Heart right ventricle (tissue), 16 donors: ENCODE results near the gene GALC. TPM values are rescaled to one million over a fixed set of nuclear protein-coding genes. Genes with fewer than 3 reads are reported as not detected.

Experiments used
- ATAC-seq, 8 donors: fragments of 200-7000 bp; cut with Tn5 transposase; one replicate each; pipeline ENCODE4 v1.9.1; 2020; ENCODE audit warnings: mild to moderate bottlenecking in 8 of 8, moderate library complexity in 8 of 8, moderate number of reproducible peaks in 1 of 8
- DNase-seq, 2 donors: peaks; one replicate each; pipeline ENCODE4 v3.0.0-alpha.2; 2020
- H3K27ac ChIP-seq, 10 donors: fragments of 200-600 bp; sonication (generic) in 2 of 10; one replicate each; pipeline versions ENCODE4 v1.5.0 to v1.8.0; 2020 to 2022; ENCODE audit warnings: mild to moderate bottlenecking in 3 of 10
- H3K27me3 ChIP-seq, 7 donors: fragments of 200-600 bp; one replicate each; pipeline ENCODE4 v1.8.0; 2021 to 2022; ENCODE audit warnings: mild to moderate bottlenecking in 2 of 7
- H3K36me3 ChIP-seq, 9 donors: fragments of 200-600 bp; sonication (generic) in 1 of 9; one replicate each; pipeline versions ENCODE4 v1.5.0 to v1.8.0; 2020 to 2022; ENCODE audit warnings: mild to moderate bottlenecking in 2 of 9
- H3K4me1 ChIP-seq, 9 donors: fragments of 200-600 bp; sonication (generic) in 1 of 9; one replicate each; pipeline versions ENCODE4 v1.5.0 to v1.8.0; 2020 to 2022; ENCODE audit warnings: mild to moderate bottlenecking in 4 of 9
- H3K4me3 ChIP-seq, 10 donors: fragments of 200-600 bp; sonication (generic) in 2 of 10; one replicate each; pipeline versions ENCODE4 v1.5.0 to v1.8.0; 2020 to 2022; ENCODE audit warnings: mild to moderate bottlenecking in 7 of 10, moderate library complexity in 2 of 10
- H3K9me3 ChIP-seq, 11 donors: fragments of 200-600 bp in 10 of 11; sonication (generic) in 2 of 11; one replicate each; pipeline versions ENCODE4 v1.5.0 to v1.8.0; 2013 to 2022; ENCODE audit warnings: mild to moderate bottlenecking in 2 of 11, control low read depth in 1 of 11, moderate library complexity in 1 of 11
- WGBS, 2 donors: extraction: QIAGEN DNeasy Blood & Tissue Kit; methylation state at CpG; one replicate each; pipeline ENCODE4 v1.1.7; 2013; ENCODE audit warnings: inconsistent platforms in 1 of 2; 5-methylcytosine and 5-hydroxymethylcytosine counted together
- intact Hi-C, 10 donors: fragments of 100-400 bp; cut with DNase I; formaldehyde crosslinking; loops; one replicate each; pipeline versions ENCODE4 v1.11.1 to v1.14.2; 2022
- polyA plus RNA-seq, 2 donors: library from polyadenylated mRNA; stranded (reverse); fragments of 200-250 nt; gene quantifications; one replicate each; pipeline ENCODE4 v1.2.3, GENCODE V29; 2013
- total RNA-seq, 10 donors: library from RNA; stranded (reverse); fragmentation: NEBNext Ultra II Directional in 3 of 10; extraction: Animal tissue kit (Norgen Biotek cat#: 25700) in 3 of 10; gene quantifications; one replicate each; pipeline versions ENCODE4 v1.2.1 to v1.2.4, GENCODE V29; 2021 to 2023
- TF ChIP-seq, protein P1 (sequence below), 9 donors: fragments of 200-600 bp; sonication (generic) in 2 of 9; IDR thresholded peaks; one replicate each; pipeline versions ENCODE4 v1.5.0 to v1.8.0; 2021 to 2022; ENCODE audit warnings: antibody characterized with exemption in 9 of 9, mild to moderate bottlenecking in 5 of 9, moderate library complexity in 1 of 9
- donor health status: Arrhythmogenic right ventricular cardiomyopathy.
- donor health status: ischemic (EF 13 %, LVEDD 7.1; RV severe dilation, severe dysfunction).
- donor health status: healthy with polysubstance abuse.
- donor health status: DM: no; HTN: yes; CAD: no.
- donor health status: DM: no; HTN: no; CAD: no.
- donor health status: ischemic (EF 25% LVEDD 6.9; RV normal size, moderate dysfunction).
- donor health status: ischemic (EF 25% LVEDD 5.7; RV mildly dilated, moderate dysfunction).
- donor health status: healthy.
- donor health status: DM: yes; HTN: yes; CAD: no.
- donor health status: Ischemic cardiomyopathy.
- donor health status: ischemic (EF 35%, LVEDD 5.7; RV mildly dilated, moderate dysfunction).
- donor health status: nonischemic (EF 11% LVEDD 7.7; RV severe dilation, severe dysfunction).
- donor health status: DM: yes; HTN: yes; CAD: no.
- donor health status: PGD.
- donor health status: ischemic (EF 29% LVEDD 5.4; RV normal size, mild dysfunction).
- donor health status: nonischemic (EF 23%, LVEDD 6.1; RV moderate dilation, normal function).

The GALC gene
- total and polyA plus RNA-seq, 12 donors, result 4.7 to 19.4 (median 14.1) TPM

DNA sequence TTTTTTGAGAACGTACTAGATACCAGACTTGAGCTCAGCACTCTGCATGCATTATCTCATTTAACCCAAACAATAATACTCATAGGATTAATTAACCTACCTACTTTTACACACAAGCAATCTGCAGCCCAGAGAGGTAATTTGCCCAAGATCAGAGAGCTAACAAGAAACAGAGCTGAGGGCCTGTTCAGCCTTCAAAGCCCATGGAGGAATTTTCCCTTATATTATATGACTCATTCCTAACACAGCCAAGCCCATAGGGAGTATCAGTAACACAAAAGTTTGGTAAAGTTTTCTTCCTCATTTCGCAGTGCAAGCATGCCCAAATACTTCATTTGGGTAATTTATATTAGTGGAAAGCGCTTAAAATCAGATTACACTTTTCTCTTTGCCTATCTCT, 94.7 kb downstream of the GALC start:
- peaks cover 0 to 32% (median 15%) of the 10 kb centered on the region in 7 donors for H3K27me3 ChIP-seq
- 93 to 96% methylated on average over 3 of the region's 3 CpGs for WGBS, 2 donors
- ATAC-seq (no peak), DNase-seq (no peak)
- H3K4me1 ChIP-seq, result no peaks in the 10 kb centered on the region
- intact Hi-C loops, result loop anchor here in 8 of 10 donors (5.0 to 10.0 kb wide), 5 partner anchors 91 to 156 kb away; no protein-coding TSS in a partner anchor
- TF ChIP-seq, protein P1, sequence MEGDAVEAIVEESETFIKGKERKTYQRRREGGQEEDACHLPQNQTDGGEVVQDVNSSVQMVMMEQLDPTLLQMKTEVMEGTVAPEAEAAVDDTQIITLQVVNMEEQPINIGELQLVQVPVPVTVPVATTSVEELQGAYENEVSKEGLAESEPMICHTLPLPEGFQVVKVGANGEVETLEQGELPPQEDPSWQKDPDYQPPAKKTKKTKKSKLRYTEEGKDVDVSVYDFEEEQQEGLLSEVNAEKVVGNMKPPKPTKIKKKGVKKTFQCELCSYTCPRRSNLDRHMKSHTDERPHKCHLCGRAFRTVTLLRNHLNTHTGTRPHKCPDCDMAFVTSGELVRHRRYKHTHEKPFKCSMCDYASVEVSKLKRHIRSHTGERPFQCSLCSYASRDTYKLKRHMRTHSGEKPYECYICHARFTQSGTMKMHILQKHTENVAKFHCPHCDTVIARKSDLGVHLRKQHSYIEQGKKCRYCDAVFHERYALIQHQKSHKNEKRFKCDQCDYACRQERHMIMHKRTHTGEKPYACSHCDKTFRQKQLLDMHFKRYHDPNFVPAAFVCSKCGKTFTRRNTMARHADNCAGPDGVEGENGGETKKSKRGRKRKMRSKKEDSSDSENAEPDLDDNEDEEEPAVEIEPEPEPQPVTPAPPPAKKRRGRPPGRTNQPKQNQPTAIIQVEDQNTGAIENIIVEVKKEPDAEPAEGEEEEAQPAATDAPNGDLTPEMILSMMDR (IDR thresholded peaks at IDR 0.05), result no peak
- H3K27ac ChIP-seq, result no peak overlapping the region
- H3K36me3 ChIP-seq, result no peaks in the 10 kb centered on the region
- H3K9me3 ChIP-seq, result no peaks in the 10 kb centered on the region
- H3K4me3 ChIP-seq, result no peak overlapping the region

- Histone ChIP-seq H3K4me1 (no peaks in the 10 kb centered on the region), H3K27ac (no peak overlapping the region), H3K36me3 (no peaks in the 10 kb centered on the region), H3K9me3 (no peaks in the 10 kb centered on the region), H3K27me3 (peaks cover 0 to 32% (median 14%) of the 10 kb centered on the region in 7 donors), H3K4me3 (no peak overlapping the region)
- peak in 1 of 2 donors; percentile 10 for DNase-seq
- ATAC-seq, result peak in 3 of 8 donors; percentile 23 to 52 (median 47)
- intact Hi-C loops, result loop anchor here in 9 of 10 donors (1.0 to 10.0 kb wide), 7 partner anchors 89 to 154 kb away; no protein-coding TSS in a partner anchor
- TF ChIP-seq, protein P1 (IDR thresholded peaks at IDR 0.05), result peak; percentile 54 to 85 (median 81)
- WGBS, 2 donors, result 51 to 59% methylated on average over 9 of the region's 9 CpGs
Measured at GRCh38 chr14:87896393-87897380, 96.3 kb downstream of the GALC start.

DNA sequence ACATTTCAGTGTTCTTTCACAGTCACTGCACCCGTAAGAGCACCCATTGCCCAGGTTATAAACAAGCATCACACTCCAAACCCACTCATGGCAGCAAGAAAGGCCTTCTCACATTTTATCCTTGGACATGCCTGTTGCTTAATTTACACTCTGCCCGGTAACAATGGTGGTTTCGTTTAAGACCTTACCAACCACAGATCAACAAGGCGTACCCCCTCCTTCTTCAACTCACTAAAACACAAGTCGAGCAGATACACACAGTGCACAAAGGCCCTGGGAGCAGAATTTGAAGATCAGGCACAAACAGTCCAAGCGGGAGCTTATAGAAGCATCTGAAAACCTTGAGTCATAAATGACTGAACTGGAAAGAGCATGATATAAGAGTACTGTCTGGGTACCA, 98.1 kb downstream of the GALC start:
- DNase-seq, result no peak
- H3K27me3 ChIP-seq, result peaks cover 0 to 24% (median 11%) of the 10 kb centered on the region in 7 donors
- no peaks in the 10 kb centered on the region for H3K36me3 ChIP-seq

DNA sequence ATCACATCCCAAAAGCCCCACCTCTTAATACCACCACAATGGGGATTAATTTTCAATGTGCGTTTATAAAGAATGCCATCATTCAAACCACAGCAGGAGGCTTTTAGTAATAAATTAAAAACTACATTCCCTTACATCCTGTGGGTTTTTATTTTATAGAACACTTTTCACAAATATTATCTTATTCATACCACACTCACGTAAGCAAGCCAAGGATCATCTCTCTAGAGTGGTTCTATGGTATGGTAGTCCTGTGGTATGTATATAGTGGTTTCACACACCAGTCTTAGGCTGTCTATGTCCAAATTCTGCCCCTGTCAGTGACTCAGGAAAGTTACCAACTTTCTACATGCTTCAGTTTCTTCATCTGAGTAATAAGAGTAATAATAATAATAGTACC, 100.2 kb downstream of the GALC start:
- ATAC-seq (no peak), DNase-seq (no peak)
- Histone ChIP-seq H3K27me3 (peaks cover 0 to 12% (median 8%) of the 10 kb centered on the region in 7 donors), H3K36me3 (no peaks in the 10 kb centered on the region), H3K4me1 (no peaks in the 10 kb centered on the region), H3K27ac (no peak overlapping the region), H3K4me3 (no peak overlapping the region), H3K9me3 (no peaks in the 10 kb centered on the region)
- 92 to 96% methylated on average over 2 of the region's 2 CpGs for WGBS, 2 donors
- TF ChIP-seq, protein P1 (IDR thresholded peaks at IDR 0.05), result no peak
- intact Hi-C loops, result loop anchor here in 2 of 10 donors (10.0 kb wide), 2 partner anchors 88 to 148 kb away; no protein-coding TSS in a partner anchor

More for the DNA sequence above, 98.1 kb downstream of the GALC start:
- no peak for ATAC-seq
- intact Hi-C loops, result loop anchor here (2.0 to 10.0 kb wide), 8 partner anchors 88 to 153 kb away; no protein-coding TSS in a partner anchor
- Histone ChIP-seq H3K27ac (no peak overlapping the region), H3K4me3 (no peak overlapping the region), H3K4me1 (no peaks in the 10 kb centered on the region), H3K9me3 (no peaks in the 10 kb centered on the region)
- 81% methylated on average over 6 of the region's 6 CpGs for WGBS, 2 donors
- TF ChIP-seq, protein P1 (IDR thresholded peaks at IDR 0.05), result no peak
